ENCODE data around the gene TMEM192. TPM values are rescaled to one million over a fixed set of nuclear protein-coding genes. Genes with fewer than 3 reads are reported as not detected.

The TMEM192 gene
- total RNA-seq, 2 donors from 2014 or later, result 12.5 to 16.0 TPM

DNA sequence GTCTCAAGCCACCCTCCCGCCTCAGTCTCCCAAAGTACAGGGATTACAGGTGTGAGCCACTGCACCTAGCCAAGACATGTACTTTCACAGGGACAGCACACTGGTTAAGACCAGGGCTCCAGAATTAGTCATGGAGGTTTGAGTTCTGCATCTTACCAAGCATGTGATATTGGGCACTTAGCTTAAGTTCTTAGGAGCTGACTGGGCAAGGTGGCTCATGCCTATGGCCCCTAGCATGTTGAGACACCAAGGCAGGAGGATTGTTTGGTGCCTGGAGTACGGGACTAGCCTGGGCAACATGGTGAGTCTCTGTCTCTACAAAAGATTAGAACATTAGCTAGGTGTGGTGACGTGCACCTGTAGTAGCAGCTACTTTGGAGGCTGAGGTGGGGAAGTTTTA lies 2.6 kb upstream of the TMEM192 start:
- Histone ChIP-seq H3K36me3 (no peaks in the 10 kb centered on the region), H3K4me3 (no peak overlapping the region), H3K9me3 (no peaks in the 10 kb centered on the region), H3K4me1 (peaks cover 4% of the 10 kb centered on the region), H3K27me3 (no peaks in the 10 kb centered on the region), H3K9ac (ENCODE audit: low read depth in 2 of 2, low read length in 2 of 2) (no peak overlapping the region), H3K27ac (no peak overlapping the region)
- intact Hi-C loops (cut with DNase I), result no loop called here
- TF ChIP-seq, protein P1, sequence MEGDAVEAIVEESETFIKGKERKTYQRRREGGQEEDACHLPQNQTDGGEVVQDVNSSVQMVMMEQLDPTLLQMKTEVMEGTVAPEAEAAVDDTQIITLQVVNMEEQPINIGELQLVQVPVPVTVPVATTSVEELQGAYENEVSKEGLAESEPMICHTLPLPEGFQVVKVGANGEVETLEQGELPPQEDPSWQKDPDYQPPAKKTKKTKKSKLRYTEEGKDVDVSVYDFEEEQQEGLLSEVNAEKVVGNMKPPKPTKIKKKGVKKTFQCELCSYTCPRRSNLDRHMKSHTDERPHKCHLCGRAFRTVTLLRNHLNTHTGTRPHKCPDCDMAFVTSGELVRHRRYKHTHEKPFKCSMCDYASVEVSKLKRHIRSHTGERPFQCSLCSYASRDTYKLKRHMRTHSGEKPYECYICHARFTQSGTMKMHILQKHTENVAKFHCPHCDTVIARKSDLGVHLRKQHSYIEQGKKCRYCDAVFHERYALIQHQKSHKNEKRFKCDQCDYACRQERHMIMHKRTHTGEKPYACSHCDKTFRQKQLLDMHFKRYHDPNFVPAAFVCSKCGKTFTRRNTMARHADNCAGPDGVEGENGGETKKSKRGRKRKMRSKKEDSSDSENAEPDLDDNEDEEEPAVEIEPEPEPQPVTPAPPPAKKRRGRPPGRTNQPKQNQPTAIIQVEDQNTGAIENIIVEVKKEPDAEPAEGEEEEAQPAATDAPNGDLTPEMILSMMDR (IDR thresholded peaks at IDR 0.05), result no peak
- no peak for DNase-seq

DNA sequence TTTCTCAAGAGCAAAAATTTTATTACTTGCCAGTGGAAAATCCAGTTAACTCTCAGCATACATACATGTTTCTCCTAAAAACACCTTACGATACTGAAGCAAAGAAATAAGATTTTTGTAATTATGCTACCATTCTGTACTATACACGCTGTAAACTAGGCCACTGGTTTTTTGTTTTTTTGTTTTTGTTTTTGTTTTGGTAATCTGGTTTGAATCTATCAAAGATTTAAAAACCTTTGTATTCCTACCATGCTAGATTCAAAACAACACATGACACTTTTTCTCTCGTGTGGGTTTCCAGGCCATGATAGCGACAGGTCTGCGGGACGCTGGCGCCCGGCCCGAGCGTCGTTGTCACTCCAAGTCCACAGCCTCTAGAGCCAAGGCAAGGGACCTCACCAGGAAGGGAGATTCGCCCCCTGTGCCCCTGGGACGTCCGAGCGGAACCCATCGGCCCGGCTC lies 723 bp downstream of the TMEM192 start:
- Histone ChIP-seq H3K27ac (peak overlapping the region; percentile 59), H3K9me3 (no peaks in the 10 kb centered on the region), H3K36me3 (no peaks in the 10 kb centered on the region), H3K4me3 (peak overlapping the region; percentile 77), H3K4me1 (peaks cover 4% of the 10 kb centered on the region), H3K9ac (ENCODE audit: low read depth in 2 of 2, low read length in 2 of 2) (peak overlapping the region; percentile 76 to 85), H3K27me3 (no peaks in the 10 kb centered on the region)
- intact Hi-C loops (cut with DNase I), result no loop called here
- TF ChIP-seq, protein P1 (IDR thresholded peaks at IDR 0.05), result no peak
- no peak for DNase-seq

DNA sequence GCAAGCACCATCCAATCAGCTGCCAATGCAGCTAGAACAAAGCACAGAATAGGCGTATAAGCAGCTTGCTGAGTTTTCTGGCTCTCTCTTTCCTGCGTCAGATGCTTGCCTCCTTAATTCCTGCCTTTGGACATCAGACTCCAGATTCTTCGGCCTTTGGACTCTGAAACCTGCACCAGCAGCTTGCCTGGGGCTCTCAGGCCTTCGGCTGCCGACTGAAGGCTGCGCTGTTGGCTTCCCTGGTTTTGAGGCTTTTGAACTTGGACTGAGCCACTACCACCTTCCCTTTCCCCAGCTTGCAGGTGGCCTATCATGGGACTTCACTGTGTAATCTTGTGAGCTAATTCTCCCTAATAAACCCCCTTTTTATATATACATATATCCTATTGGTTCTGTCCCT lies 6.1 kb downstream of the TMEM192 start:
- no peak for DNase-seq
- H3K27me3 ChIP-seq, result no peaks in the 10 kb centered on the region
- no peaks in the 10 kb centered on the region for H3K9me3 ChIP-seq
- H3K9ac ChIP-seq (ENCODE audit: low read depth in 2 of 2, low read length in 2 of 2), result no peak overlapping the region
- H3K27ac ChIP-seq, result no peak overlapping the region
- H3K4me1 ChIP-seq, result no peaks in the 10 kb centered on the region
- TF ChIP-seq, protein P1 (IDR thresholded peaks at IDR 0.05), result no peak
- H3K36me3 ChIP-seq, result no peaks in the 10 kb centered on the region
- H3K4me3 ChIP-seq, result no peak overlapping the region
- intact Hi-C loops (cut with DNase I), result no loop called here

DNA sequence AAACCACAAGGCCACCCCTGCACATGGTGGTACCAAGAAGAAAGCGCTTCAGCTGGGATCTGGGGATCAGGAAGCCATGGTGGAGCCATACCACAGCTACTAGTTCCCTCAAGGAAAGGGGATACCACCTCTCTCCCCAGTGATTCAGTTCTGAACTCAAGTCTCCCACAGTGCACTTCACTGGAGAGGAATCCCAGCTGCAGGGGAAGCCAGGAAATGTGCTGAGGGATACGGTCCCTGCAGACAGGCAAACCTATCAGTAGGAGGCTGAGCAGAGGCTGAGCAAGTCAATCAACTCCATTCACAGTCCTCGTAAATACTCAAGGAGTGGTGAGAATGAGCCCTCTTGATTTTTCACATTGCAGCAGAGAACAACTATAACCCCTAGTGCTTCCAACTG lies 11.0 kb downstream of the TMEM192 start:
- intact Hi-C loops (cut with DNase I), result no loop called here
- TF ChIP-seq, protein P1 (IDR thresholded peaks at IDR 0.05), result no peak
- Histone ChIP-seq H3K4me3 (no peak overlapping the region), H3K9me3 (no peaks in the 10 kb centered on the region), H3K27me3 (no peaks in the 10 kb centered on the region), H3K4me1 (no peaks in the 10 kb centered on the region), H3K36me3 (no peaks in the 10 kb centered on the region), H3K9ac (ENCODE audit: low read depth in 2 of 2, low read length in 2 of 2) (no peak overlapping the region), H3K27ac (no peak overlapping the region)
- no peak for DNase-seq

DNA sequence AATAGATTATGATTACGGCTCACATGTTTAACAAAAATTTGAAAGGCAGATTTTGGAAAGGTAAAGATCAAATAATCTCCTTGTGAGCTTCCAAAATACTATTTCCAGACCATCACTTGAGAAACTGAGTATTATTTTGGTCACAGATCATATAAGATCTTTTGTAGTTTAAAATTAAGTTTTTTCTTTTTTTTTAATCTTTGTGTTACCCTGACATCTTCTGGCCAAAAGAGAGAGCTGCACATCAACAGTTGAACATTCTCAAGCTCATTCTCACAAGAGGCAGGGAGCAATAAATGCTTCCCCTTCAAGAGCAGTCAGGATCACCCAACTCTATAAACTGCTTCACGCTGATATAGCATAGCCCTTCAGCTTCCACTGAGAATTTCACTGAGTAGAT lies 15.9 kb downstream of the TMEM192 start:
- intact Hi-C loops (cut with DNase I), result loop anchor here (10.0 kb wide), 1 partner anchor 312 kb away; no protein-coding TSS in a partner anchor
- H3K4me1 ChIP-seq, result no peaks in the 10 kb centered on the region
- H3K9ac ChIP-seq (ENCODE audit: low read depth in 2 of 2, low read length in 2 of 2), result no peak overlapping the region
- H3K27ac ChIP-seq, result no peak overlapping the region
- no peaks in the 10 kb centered on the region for H3K27me3 ChIP-seq
- H3K36me3 ChIP-seq, result no peaks in the 10 kb centered on the region
- DNase-seq, result no peak
- H3K9me3 ChIP-seq, result no peaks in the 10 kb centered on the region
- no peak overlapping the region for H3K4me3 ChIP-seq
- TF ChIP-seq, protein P1 (IDR thresholded peaks at IDR 0.05), result peak; percentile 35

Measured in colonic mucosa (tissue), 4 donors.